HG03354 (cell line): ENCODE results near the gene URB1.
A peak's percentile ranks its signal among the peaks of the same experiment; 100 is the strongest.
"Not testable (repeated sequence)": the region's sequence is repeated elsewhere in the genome, so short reads cannot be mapped to it uniquely, and the experiment has no call there.

Experiments
- ATAC-seq: cut with Tn5 transposase; IDR thresholded peaks from one replicate; pipeline ENCODE4 v1.9.1; 2021; ENCODE audit warnings: mild to moderate bottlenecking; ENCODE audit not compliant: unreplicated experiment, poor library complexity, severe bottlenecking

Gene URB1, protein sequence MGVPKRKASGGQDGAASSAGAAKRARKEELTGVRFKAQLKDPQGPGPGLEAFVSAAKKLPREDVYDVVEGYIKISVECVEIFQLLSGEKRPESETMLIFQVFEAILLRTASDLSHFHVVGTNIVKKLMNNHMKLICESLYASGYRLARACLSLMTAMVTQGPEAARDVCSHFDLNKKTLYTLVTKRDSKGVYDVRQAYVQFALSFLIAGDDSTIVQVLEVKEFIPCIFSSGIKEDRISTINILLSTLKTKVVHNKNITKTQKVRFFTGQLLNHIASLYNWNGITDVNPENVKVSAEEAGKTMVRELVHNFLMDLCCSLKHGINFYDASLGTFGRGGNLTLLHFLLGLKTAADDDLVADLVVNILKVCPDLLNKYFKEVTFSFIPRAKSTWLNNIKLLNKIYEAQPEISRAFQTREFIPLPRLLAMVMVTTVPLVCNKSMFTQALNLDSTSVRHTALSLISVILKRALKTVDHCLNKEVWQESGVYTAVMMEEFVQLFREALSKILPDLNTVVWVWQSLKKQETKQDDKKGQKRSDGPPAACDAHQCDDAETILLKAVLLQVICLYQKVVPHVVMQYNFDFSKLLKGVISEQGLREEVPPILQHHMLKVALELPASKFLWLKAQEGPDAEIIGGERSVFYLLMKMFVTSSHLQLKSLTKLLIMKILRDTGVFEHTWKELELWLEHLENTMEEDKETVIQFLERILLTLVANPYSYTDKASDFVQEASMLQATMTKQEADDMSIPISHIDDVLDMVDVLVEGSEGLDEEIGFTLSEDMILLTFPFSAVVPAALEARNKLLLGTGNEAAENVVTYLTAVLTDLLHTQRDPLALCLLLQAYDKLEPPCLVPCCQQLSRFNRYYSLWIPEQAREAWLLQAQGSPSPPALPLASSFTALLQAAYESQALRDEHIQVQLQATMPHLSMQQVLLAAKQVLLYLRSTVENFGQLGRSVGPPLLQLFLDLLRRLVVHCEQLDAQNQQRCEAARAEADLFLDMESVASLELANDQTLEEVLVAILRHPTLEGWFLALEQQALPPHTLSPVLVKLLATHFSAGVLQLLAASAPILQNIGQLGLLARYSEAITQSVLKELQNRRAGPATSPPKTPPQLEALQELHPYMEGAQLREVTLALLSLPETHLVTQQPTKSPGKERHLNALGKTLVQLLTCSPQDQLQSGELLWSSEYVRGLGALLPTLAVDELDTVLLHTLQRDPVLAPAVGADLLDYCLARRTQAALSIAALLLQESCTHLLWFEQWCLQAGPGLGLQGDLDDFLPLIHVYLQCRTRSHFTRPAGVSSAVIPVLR (N-terminal part only)

GRCh38 chr21:32392880-32393676 is at the start of gene URB1:
Gene URB1, minus strand, starts transcription at chr21:32393012. Its CDS starts 102 bp downstream, at chr21:32392910.
- ATAC-seq: peak; percentile 97

DNA sequence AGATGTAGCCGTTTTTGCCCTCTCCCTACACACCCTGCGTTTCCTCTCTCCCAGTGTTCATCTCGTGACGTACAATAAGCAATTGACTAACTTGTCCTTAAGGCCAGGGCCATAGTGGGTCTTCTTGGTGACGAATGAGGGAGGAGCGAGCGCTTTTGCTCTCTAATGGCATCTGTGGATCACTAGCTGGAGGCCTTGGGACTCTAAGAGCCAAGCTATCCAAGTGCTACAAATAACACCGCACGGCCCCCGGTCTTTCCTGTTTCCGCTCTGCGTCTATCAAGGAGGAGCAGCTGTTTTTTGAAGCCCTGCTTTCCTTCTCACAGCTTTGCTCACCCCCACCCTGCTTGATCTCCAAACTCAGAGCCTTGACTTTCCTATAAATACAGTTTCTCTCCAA is 44.9 kb upstream of the URB1 start:
- ATAC-seq: no peak

GRCh38 chr21:32432982-32433660 is 40.3 kb upstream of the URB1 start:
- not testable (repeated sequence) for ATAC-seq

GRCh38 chr21:32427958-32428623 is 35.3 kb upstream of the URB1 start:
- no peak for ATAC-seq

GRCh38 chr21:32426592-32427051 is 33.8 kb upstream of the URB1 start:
- ATAC-seq: no peak

DNA sequence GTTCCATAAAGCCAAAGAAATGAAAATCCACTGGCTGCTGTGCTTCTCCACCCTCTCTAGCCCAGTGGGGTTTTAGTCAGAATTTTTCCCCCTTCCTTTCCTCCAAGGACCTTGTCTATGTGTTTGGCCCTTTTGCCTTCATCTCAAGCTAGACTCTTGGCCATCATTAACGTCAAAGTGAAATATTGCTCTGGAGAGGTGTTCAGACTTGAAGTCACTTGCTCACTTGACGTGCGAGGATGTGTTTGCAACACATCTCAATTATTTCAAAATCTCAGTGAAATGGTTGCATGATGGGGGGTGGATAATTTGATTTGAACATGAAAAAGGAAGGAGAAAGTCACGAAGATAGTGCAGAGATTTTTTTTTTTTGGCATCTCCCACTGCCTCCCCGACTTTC is 33.3 kb upstream of the URB1 start:
- ATAC-seq: no peak

- ATAC-seq: no peak
These were observed 32.8 kb upstream of the URB1 start for GRCh38 chr21:32425628-32426027.

GRCh38 chr21:32424674-32425073 is 31.9 kb upstream of the URB1 start:
- no peak for ATAC-seq

- ATAC-seq: no peak
These were observed 31.4 kb upstream of the URB1 start for GRCh38 chr21:32424191-32424535.

DNA sequence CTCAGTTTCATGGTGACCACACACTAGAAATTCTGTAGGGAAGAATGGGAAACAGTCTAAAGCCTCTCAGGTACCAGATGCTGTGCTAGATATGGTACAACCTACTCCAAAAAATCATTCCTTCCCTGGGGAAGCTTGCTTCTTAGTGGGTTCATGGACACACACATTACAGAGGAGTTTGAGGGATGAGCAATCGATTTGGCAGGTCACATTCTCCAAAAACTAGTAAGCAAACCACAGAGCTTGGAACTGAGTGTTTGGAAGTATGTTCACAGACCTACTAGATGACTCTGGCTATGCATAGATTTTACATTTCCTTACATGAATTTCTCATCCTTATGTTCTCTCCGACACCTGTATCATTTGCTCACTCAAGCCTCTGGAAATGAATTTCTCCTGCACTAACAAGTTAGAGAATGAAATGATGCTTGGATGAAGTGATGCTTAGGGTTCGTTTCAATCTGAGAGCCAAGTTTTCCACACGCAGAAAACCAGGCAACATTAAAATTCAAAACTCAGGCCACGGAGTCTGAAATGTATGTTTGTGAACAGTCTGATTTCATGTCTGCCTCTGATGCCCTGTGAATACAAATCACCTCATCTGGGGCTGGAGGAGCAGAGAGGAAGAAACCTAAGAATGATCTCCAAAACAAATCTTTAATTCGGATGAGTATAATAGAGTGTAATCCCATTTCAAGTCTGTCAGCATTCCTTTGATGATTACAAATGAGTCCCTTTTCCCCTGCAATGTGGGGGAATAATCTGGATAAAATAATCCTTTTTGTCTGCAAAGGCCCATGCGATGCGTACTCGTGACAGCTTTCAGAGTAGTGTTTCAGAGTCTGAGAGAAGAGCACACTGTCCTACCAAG is 30.7 kb upstream of the URB1 start:
- ATAC-seq: no peak

- ATAC-seq: no peak
These were observed 29.3 kb upstream of the URB1 start for GRCh38 chr21:32422064-32422463.

DNA sequence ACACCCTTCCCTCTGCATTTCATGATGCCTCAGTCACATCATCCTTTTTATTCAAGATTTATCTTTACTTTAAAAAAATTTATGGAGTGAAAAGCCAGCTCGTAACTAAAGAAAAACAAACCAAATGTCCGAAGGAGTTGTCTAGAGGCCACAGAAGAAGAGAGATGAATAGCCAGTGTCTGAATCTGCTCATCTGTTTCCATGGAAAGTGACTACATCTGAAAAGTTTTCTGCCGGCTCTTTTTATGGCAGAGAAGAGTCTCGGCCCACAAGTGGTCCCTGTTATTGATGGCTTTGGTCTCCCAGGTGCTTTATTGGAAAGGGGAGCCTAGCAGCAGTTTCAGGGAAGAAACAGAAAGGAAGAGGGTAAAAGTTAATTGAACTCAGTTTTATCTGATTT is 25.3 kb upstream of the URB1 start:
- no peak for ATAC-seq

- ATAC-seq: no peak
These were observed 22.9 kb upstream of the URB1 start for GRCh38 chr21:32415451-32416398.

- ATAC-seq: no peak
These were observed 22.0 kb upstream of the URB1 start for GRCh38 chr21:32414579-32415358.
